ENCODE data around the gene RIOX2. TPM values are rescaled to one million over a fixed set of nuclear protein-coding genes. Genes with fewer than 3 reads are reported as not detected.

Gene RIOX2
- total RNA-seq, 1 donor from 2014 or later, result 40.3 TPM

- Histone ChIP-seq H3K27me3 (ENCODE audit: control insufficient read depth, insufficient read depth, low read length) (no peaks in the 10 kb centered on the region), H3K36me3 (ENCODE audit: control insufficient read depth, insufficient read depth, low read length) (no peaks in the 10 kb centered on the region), H3K4me3 (ENCODE audit: low read depth, low read length) (no peak overlapping the region)
- DNase-seq (ENCODE audit: low read depth), result peak; percentile 17
- TF ChIP-seq, protein P1, sequence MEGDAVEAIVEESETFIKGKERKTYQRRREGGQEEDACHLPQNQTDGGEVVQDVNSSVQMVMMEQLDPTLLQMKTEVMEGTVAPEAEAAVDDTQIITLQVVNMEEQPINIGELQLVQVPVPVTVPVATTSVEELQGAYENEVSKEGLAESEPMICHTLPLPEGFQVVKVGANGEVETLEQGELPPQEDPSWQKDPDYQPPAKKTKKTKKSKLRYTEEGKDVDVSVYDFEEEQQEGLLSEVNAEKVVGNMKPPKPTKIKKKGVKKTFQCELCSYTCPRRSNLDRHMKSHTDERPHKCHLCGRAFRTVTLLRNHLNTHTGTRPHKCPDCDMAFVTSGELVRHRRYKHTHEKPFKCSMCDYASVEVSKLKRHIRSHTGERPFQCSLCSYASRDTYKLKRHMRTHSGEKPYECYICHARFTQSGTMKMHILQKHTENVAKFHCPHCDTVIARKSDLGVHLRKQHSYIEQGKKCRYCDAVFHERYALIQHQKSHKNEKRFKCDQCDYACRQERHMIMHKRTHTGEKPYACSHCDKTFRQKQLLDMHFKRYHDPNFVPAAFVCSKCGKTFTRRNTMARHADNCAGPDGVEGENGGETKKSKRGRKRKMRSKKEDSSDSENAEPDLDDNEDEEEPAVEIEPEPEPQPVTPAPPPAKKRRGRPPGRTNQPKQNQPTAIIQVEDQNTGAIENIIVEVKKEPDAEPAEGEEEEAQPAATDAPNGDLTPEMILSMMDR (IDR thresholded peaks at IDR 0.05; ENCODE audit: insufficient read depth, low read length, severe bottlenecking), result no peak
- no peak for FAIRE-seq
Measured at GRCh38 chr3:97901313-97902248, 70.7 kb downstream of the RIOX2 start.

DNA sequence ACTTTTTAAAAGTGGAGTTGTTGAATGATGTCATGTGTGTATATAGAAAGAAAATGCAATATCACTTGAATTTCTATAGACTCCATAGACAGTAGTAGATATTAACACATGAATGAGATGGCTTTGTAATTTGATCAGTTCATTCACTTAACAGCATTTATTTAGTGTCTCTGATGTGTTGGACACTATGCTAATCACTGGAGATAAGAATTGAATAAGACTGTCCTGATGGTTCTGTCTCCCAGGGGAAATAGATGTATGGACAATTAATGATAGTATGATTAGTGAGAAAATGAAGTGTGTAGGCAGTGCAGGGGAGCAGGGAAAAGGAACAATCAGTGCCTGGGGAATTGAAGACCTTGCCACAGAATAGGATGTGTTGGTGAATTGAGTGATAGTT, 72.9 kb downstream of the RIOX2 start:
- Histone ChIP-seq H3K27me3 (ENCODE audit: control insufficient read depth, insufficient read depth, low read length) (no peaks in the 10 kb centered on the region), H3K36me3 (ENCODE audit: control insufficient read depth, insufficient read depth, low read length) (no peaks in the 10 kb centered on the region), H3K4me3 (ENCODE audit: low read depth, low read length) (no peak overlapping the region)
- DNase-seq (ENCODE audit: low read depth) (no peak), FAIRE-seq (no peak)
- TF ChIP-seq, protein P1 (IDR thresholded peaks at IDR 0.05; ENCODE audit: insufficient read depth, low read length, severe bottlenecking), result no peak

GRCh38 chr3:97896547-97896946, 75.7 kb downstream of the RIOX2 start:
- Histone ChIP-seq H3K27me3 (ENCODE audit: control insufficient read depth, insufficient read depth, low read length) (no peaks in the 10 kb centered on the region), H3K36me3 (ENCODE audit: control insufficient read depth, insufficient read depth, low read length) (peaks cover 1% of the 10 kb centered on the region), H3K4me3 (ENCODE audit: low read depth, low read length) (no peak overlapping the region)
- no peak for FAIRE-seq
- TF ChIP-seq, protein P1 (IDR thresholded peaks at IDR 0.05; ENCODE audit: insufficient read depth, low read length, severe bottlenecking), result no peak
- DNase-seq (ENCODE audit: low read depth), result no peak

- no peak for FAIRE-seq
- no peak for DNase-seq (ENCODE audit: low read depth)
- peaks cover 1% of the 10 kb centered on the region for H3K36me3 ChIP-seq (ENCODE audit: control insufficient read depth, insufficient read depth, low read length)
- TF ChIP-seq, protein P1 (IDR thresholded peaks at IDR 0.05; ENCODE audit: insufficient read depth, low read length, severe bottlenecking), result no peak
- H3K27me3 ChIP-seq (ENCODE audit: control insufficient read depth, insufficient read depth, low read length), result no peaks in the 10 kb centered on the region
- no peak overlapping the region for H3K4me3 ChIP-seq (ENCODE audit: low read depth, low read length)
Measured at GRCh38 chr3:97896129-97896528, 76.1 kb downstream of the RIOX2 start.

DNA sequence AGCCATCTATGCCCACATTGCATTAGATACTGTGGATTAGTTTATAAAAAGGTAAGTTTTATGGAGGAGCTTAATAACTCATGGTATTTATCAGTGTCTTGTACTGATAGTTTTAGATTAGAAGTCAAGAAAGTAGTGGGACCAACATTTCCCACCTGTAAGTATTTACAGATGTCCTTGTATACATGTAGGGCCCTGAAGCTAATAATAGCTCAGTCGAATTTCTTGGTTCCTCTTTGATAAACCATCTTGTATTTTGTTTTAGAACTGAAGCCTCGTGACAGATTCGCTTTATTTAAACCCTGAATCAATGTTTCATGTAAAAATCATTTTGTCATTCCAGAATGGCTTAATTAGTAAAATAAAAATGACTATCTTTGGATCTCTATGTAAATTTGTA, 77.0 kb downstream of the RIOX2 start:
- FAIRE-seq (no peak), DNase-seq (ENCODE audit: low read depth) (no peak)
- Histone ChIP-seq H3K27me3 (ENCODE audit: control insufficient read depth, insufficient read depth, low read length) (no peaks in the 10 kb centered on the region), H3K36me3 (ENCODE audit: control insufficient read depth, insufficient read depth, low read length) (peaks cover 1% of the 10 kb centered on the region), H3K4me3 (ENCODE audit: low read depth, low read length) (no peak overlapping the region)
- TF ChIP-seq, protein P1 (IDR thresholded peaks at IDR 0.05; ENCODE audit: insufficient read depth, low read length, severe bottlenecking), result no peak

All from bronchial epithelial cell (primary cell).